Loucy (cell line): ENCODE measurements around the gene PAM16.

Source experiments
- H2AFZ ChIP-seq: fragments of 200-600 bp; sonication (generic); 2 replicates; pipeline ENCODE4 v1.6.0; 2016; ENCODE audit warnings: antibody characterized with exemption, mild to moderate bottlenecking, low read length, moderate library complexity
- H3F3A ChIP-seq: fragments of 200-600 bp; 2 replicates; pipeline ENCODE4 v1.6.0; 2016; ENCODE audit warnings: antibody characterized with exemption, low read depth, mild to moderate bottlenecking
- H3K27me3 ChIP-seq: fragments of 200-600 bp; sonication (generic); 2 replicates; pipeline ENCODE4 v1.6.1; 2014; ENCODE audit warnings: low read length, mild to moderate bottlenecking; ENCODE audit not compliant: insufficient read depth, poor library complexity, severe bottlenecking
- H3K36me3 ChIP-seq: fragments of 200-600 bp; sonication (generic); 2 replicates; pipeline ENCODE4 v1.6.1; 2016; ENCODE audit warnings: low read length; ENCODE audit not compliant: insufficient read depth
- H3K4me1 ChIP-seq: fragments of 200-600 bp; sonication (generic); 2 replicates; pipeline ENCODE4 v1.5.1; 2014; ENCODE audit warnings: low read length, mild to moderate bottlenecking; ENCODE audit not compliant: insufficient read depth, poor library complexity, severe bottlenecking
- H3K4me2 ChIP-seq: fragments of 200-600 bp; sonication (generic); 2 replicates; pipeline ENCODE4 v1.6.0; 2014; ENCODE audit warnings: antibody characterized with exemption, low read length, low read depth, mild to moderate bottlenecking; ENCODE audit not compliant: poor library complexity, severe bottlenecking
- H3K4me3 ChIP-seq: fragments of 200-600 bp; sonication (generic); 2 replicates; pipeline ENCODE4 v1.5.1; 2014; ENCODE audit warnings: low read length, mild to moderate bottlenecking, mixed read lengths; ENCODE audit not compliant: poor library complexity, severe bottlenecking
- H3K79me2 ChIP-seq: fragments of 200-600 bp; sonication (generic); 2 replicates; pipeline ENCODE4 v1.6.1; 2014; ENCODE audit warnings: low read length; ENCODE audit not compliant: insufficient read depth
- H3K9ac ChIP-seq: fragments of 200-600 bp; sonication (generic); 2 replicates; pipeline ENCODE4 v1.6.0; 2014; ENCODE audit warnings: mild to moderate bottlenecking, low read depth, low read length, moderate library complexity; ENCODE audit not compliant: poor library complexity, severe bottlenecking
- H3K9me2 ChIP-seq: fragments of 200-600 bp; sonication (generic); replicated peaks from 2 replicates; pipeline ENCODE4 v1.6.1; 2016; ENCODE audit warnings: low read depth, low read length, mixed read lengths
- H3K9me3 ChIP-seq: fragments of 200-600 bp; sonication (generic); 2 replicates; pipeline ENCODE4 v1.6.1; 2014; ENCODE audit warnings: mild to moderate bottlenecking, antibody characterized with exemption, low read length, low read depth; ENCODE audit not compliant: insufficient read depth
- H4K20me1 ChIP-seq: fragments of 200-600 bp; sonication (generic); 2 replicates; pipeline ENCODE4 v1.6.0; 2014; ENCODE audit warnings: antibody characterized with exemption, low read length, mild to moderate bottlenecking; ENCODE audit not compliant: insufficient read depth, poor library complexity, severe bottlenecking
- EZH2phosphoT487 ChIP-seq: fragments of 200-600 bp; IDR thresholded peaks from 2 replicates; pipeline ENCODE4 v1.6.1; 2018; ENCODE audit warnings: antibody characterized with exemption, mild to moderate bottlenecking, moderate library complexity, borderline replicate concordance
- TF ChIP-seq, protein P1 (sequence below): fragments of 200-600 bp; sonication (generic); conservative IDR thresholded peaks from 2 replicates; pipeline ENCODE4 v1.5.1; 2014; ENCODE audit warnings: mild to moderate bottlenecking, antibody characterized with exemption, low read length

The PAM16 gene

DNA sequence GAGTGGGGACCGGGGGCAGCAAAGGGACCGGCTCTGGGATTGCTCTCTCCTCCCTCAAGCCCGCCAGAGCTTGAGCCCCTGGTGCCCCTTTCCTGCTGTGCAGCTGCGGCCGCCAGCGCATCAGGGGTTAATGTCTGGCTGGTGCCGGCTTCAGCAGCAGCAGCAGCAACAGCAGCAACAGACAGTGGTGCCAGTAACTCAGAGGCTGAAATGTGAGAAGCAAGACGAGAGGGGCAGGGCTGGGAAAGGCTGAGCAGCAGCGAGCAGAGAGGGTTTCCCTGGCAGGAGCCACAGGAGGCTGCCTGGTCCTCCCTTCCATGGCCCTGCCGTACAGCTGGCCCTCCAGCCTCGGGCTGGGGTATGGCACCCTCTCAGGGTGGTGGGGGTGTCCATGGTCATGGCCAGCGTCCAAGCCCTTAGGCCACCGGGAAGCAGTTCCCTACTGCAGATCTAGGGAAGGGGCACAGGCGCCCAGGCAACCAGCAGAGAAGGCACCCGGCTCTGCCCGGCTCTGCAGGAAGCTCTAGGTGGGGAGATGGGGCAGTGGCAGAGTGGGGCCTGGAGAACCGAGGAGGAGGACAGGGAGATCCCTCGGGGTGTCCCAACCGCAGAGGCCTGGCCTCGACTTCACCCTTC, 57.2 kb downstream of the PAM16 start:
- no peaks in the 10 kb centered on the region for H3K79me2 ChIP-seq
- no peak overlapping the region for H3K4me2 ChIP-seq
- TF ChIP-seq, protein P1, sequence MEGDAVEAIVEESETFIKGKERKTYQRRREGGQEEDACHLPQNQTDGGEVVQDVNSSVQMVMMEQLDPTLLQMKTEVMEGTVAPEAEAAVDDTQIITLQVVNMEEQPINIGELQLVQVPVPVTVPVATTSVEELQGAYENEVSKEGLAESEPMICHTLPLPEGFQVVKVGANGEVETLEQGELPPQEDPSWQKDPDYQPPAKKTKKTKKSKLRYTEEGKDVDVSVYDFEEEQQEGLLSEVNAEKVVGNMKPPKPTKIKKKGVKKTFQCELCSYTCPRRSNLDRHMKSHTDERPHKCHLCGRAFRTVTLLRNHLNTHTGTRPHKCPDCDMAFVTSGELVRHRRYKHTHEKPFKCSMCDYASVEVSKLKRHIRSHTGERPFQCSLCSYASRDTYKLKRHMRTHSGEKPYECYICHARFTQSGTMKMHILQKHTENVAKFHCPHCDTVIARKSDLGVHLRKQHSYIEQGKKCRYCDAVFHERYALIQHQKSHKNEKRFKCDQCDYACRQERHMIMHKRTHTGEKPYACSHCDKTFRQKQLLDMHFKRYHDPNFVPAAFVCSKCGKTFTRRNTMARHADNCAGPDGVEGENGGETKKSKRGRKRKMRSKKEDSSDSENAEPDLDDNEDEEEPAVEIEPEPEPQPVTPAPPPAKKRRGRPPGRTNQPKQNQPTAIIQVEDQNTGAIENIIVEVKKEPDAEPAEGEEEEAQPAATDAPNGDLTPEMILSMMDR: no peak
- TF ChIP-seq EZH2phosphoT487: no peak
- no peak overlapping the region for H2AFZ ChIP-seq
- H3K9me2 ChIP-seq: no peaks in the 10 kb centered on the region
- no peaks in the 10 kb centered on the region for H3K4me1 ChIP-seq
- no peaks in the 10 kb centered on the region for H4K20me1 ChIP-seq
- H3K27me3 ChIP-seq: no peaks in the 10 kb centered on the region
- H3K9me3 ChIP-seq: no peaks in the 10 kb centered on the region
- H3K36me3 ChIP-seq: no peaks in the 10 kb centered on the region
- H3K9ac ChIP-seq: no peak overlapping the region
- H3F3A ChIP-seq: no peaks in the 10 kb centered on the region
- H3K4me3 ChIP-seq: no peak overlapping the region

GRCh38 chr16:4293181-4293716, 57.9 kb downstream of the PAM16 start:
- TF ChIP-seq, protein P1: no peak
- TF ChIP-seq EZH2phosphoT487: no peak
- Histone ChIP-seq H3K4me3 (no peak overlapping the region), H4K20me1 (no peaks in the 10 kb centered on the region), H3K9me2 (no peaks in the 10 kb centered on the region), H2AFZ (no peak overlapping the region), H3K4me2 (no peak overlapping the region), H3K9ac (no peak overlapping the region), H3K27me3 (no peaks in the 10 kb centered on the region), H3F3A (no peaks in the 10 kb centered on the region), H3K36me3 (no peaks in the 10 kb centered on the region), H3K79me2 (no peaks in the 10 kb centered on the region), H3K4me1 (no peaks in the 10 kb centered on the region), H3K9me3 (no peaks in the 10 kb centered on the region)

GRCh38 chr16:4291699-4292098, 59.4 kb downstream of the PAM16 start:
- Histone ChIP-seq H4K20me1 (no peaks in the 10 kb centered on the region), H3K4me3 (no peak overlapping the region), H3K4me2 (no peak overlapping the region), H3K9ac (no peak overlapping the region), H2AFZ (no peak overlapping the region), H3K79me2 (no peaks in the 10 kb centered on the region), H3K9me2 (no peaks in the 10 kb centered on the region), H3K9me3 (no peaks in the 10 kb centered on the region), H3F3A (no peaks in the 10 kb centered on the region), H3K4me1 (no peaks in the 10 kb centered on the region), H3K36me3 (no peaks in the 10 kb centered on the region), H3K27me3 (no peaks in the 10 kb centered on the region)
- TF ChIP-seq EZH2phosphoT487: no peak
- TF ChIP-seq, protein P1: no peak
